Mammary epithelial cell (primary cell): Measurements from ENCODE around the gene IFNAR2.

Experiments used
- EZH2 ChIP-seq: IDR thresholded peaks from 2 replicates; pipeline ENCODE4 v1.6.1; 2012; ENCODE audit warnings: low read length, inconsistent platforms, borderline replicate concordance
- TF ChIP-seq, protein P1 (sequence below), 2 donors: IDR thresholded peaks in 1 of 2; conservative IDR thresholded peaks in 1 of 2; 2 replicates each; pipeline ENCODE4 v1.5.1; 2011 to 2012; ENCODE audit warnings: inconsistent platforms in 2 of 2, low read length in 2 of 2, mild to moderate bottlenecking in 2 of 2, control low read depth in 1 of 2, low read depth in 1 of 2; ENCODE audit not compliant: insufficient read depth in 1 of 2; ENCODE audit errors: extremely low read depth in 1 of 2

DNA sequence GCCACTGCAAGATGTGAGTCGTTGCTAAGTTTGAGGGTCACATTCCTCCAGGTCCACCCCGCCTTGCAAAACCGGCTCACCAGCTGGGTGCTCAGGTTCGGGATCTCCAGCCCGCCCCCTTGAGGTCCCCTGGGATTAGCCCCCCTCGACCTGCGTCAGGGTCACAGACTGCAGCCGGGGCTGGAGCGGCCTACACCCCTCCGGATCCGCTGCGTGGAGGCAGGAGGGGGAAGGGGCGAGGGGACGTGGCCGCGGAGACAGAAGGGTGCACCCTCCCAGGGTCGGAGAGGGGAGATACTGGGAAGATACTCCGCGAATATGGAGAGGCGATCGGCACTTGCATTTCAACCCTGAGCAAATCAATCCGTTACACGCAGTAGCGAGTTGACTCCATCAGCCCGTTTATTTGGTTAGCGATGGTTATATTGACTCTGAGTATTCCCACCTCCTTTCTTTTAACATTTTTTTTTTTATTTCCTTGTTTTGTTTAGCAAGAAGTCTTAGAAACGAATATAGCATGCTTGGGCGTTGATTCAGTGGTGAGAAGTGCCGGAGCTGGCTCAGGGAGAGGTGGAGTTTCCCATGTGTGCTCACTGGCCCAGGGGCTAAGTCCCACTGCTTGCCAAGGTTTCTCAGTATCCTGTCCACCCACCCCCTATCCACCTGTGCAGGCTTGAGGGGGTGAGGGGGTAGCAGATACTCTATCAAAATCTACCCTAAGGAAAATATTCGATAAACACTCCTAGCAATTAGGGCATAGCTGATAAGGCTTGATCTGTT is 997 bp downstream of the IFNAR2 start:
- TF ChIP-seq, protein P1, sequence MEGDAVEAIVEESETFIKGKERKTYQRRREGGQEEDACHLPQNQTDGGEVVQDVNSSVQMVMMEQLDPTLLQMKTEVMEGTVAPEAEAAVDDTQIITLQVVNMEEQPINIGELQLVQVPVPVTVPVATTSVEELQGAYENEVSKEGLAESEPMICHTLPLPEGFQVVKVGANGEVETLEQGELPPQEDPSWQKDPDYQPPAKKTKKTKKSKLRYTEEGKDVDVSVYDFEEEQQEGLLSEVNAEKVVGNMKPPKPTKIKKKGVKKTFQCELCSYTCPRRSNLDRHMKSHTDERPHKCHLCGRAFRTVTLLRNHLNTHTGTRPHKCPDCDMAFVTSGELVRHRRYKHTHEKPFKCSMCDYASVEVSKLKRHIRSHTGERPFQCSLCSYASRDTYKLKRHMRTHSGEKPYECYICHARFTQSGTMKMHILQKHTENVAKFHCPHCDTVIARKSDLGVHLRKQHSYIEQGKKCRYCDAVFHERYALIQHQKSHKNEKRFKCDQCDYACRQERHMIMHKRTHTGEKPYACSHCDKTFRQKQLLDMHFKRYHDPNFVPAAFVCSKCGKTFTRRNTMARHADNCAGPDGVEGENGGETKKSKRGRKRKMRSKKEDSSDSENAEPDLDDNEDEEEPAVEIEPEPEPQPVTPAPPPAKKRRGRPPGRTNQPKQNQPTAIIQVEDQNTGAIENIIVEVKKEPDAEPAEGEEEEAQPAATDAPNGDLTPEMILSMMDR (conservative IDR thresholded peaks at IDR 0.05 in 1 of 2, IDR thresholded peaks at IDR 0.05 in 1 of 2; ENCODE audit: extremely low read depth in 1 of 2, insufficient read depth in 1 of 2, low read depth in 1 of 2, low read length in 2 of 2): peak in 1 of 2 donors; percentile 40
- no peak for TF ChIP-seq EZH2
